Mucosa of gallbladder (tissue), 1 donor: Measurements from ENCODE around the gene PTPN2. TPM values are rescaled to one million over a fixed set of nuclear protein-coding genes. Genes with fewer than 3 reads are reported as not detected.
"Not testable (repeated sequence)": the region's sequence is repeated elsewhere in the genome, so short reads cannot be mapped to it uniquely, and the experiment has no call there.

Experiments
- DNase-seq: peaks from one replicate; pipeline ENCODE4 v3.0.0-alpha.2; 2020; ENCODE audit warnings: low spot score
- total RNA-seq: library from RNA; stranded (reverse); gene quantifications from one replicate; pipeline ENCODE4 v1.2.1, GENCODE V29; 2021
- donor health status: DM: no; HTN: no; CAD: no.

PTPN2 gene
- 31.0 TPM for total RNA-seq

DNA sequence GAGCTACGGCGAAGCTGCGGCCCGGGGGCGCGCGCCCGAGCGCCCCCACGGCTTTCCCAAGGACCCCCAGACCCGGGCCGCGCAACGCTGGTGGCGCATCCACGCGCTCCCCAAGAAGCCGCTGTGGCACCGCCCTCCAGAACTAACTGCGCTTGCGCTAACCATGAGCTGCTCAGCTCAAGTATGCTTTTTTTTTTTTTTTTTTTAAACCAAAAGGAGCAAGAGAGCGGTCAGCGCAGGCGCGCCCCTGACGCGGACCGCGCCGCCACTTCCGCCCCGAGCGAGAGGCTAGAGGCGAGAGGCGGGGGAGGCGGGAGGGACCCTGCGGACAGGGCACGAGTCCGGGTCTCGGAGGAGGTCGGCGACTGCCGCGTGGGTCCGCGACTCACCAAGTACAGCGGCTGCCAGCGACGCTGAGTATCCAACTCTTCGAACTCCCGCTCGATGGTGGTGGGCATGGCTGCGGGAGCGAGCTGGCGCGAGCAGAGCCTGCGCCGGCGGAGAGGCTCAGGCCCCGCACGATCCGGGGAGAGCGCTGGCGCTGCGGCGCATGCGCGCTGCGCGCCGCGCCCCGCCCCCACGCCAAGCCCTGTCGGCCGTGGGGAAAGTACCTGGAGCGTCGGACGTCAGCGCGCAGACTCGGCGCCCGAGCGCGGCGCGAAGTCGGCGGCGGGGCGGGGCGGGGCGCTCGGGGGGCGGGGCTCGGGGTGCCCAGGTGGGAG, at the start of gene PTPN2:
Gene PTPN2, minus strand, starts transcription at position 554 of the 722 bp plus-strand sequence. Its CDS starts 96 bp downstream, at position 458.
- DNase-seq: peak; percentile 95

DNA sequence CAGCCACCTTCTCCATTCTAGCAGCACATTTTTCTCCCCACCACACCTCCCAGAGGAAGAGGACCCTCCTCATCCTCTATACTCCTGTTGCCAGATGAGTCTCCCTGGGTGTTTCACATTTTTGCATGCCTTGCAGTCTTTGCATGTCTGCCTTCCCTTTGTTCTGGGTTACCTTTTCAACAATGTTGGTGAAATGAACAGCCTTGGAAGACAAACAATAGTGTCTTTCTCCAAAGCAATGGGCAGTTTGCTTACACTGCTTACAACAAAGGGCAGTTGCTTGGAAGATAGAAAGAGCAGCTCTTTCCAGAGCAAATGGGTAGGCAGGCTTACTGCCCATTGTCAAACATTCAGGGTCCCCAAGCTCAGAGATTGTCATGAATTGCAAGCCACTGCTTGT, 49.3 kb upstream of the PTPN2 start:
- no peak for DNase-seq

DNA sequence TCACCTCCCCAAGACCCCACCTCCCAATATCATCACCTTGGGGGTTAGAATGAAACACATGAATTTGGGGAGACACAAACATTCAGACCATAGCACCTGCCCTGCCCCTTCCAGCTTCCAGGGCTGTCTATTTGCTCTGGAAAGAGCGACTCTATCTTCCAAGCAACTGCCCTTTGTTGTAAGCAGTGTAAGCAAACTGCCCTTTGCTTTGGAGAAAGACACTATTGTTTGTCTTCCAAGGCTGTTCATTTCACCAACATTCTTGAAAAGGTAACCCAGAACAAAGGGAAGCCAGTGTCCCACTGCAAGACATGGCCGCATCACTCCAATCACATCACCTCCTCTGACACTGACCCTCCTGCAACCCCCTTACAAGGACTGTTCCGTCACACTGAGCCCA, 46.9 kb upstream of the PTPN2 start:
- DNase-seq: no peak

DNA sequence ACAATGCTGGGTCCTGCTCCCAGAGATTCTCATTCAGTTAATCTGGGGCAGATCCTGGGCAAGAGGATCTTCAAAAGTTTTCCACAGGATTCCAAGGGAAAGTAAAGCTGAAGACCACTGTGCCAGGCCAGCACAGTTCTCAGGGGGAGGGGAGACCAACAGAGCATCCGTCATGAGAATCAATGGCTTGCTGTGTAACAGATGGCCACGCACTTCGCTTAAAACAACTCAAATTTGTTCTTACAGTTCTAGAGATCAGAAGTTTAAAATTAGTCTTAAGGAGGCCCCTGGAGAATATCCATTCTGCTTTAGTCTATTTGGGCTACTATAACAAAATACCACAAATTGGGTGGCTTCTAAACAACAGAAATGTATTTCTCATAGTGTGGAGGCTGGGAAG, 46.3 kb upstream of the PTPN2 start:
- no peak for DNase-seq

DNA sequence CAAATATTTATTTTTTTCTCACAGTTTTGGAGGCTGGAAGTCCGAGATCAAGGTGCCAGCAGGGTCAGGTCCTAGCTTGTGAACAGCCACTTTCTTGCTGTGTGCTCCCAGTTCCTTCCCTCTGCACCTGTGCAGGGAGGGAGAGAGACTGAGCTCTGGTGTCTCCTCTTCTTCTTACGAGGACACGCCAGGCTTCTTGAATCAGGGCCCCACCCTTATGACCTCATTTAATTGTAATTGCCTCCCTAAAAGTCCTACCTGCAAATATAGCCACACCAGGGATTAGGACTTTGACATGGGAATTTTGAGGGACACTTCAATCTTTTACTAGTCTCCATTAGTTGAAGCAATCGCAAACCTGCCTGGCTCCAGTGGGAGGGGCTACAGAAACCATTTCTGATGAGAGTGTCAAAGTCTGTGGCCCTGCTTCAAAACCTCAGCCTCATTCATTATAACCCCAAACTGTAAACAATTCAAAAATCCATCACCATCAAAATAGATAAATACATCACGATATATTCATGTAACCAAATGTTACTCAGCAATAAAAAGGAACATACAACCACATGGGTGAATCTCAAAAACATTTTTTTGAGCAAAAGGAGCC, 45.5 kb upstream of the PTPN2 start:
- no peak for DNase-seq

DNA sequence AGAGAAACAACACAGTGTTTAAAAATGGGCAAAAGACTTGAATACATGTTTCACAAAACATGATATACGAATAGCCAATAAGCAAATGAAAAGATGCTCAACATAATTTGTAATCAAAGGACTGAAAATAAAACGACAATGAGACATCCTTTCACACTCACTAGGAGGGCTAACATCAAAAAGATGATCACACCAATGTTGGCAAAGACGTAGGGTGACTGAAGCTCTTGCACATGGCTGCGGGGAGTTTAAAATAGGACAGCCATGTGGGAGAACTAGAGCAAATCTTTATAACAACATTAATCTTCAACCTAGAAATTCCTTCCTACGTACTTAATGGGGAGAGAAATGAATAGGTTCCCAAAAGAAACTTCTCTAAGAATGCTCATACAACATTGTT, 44.6 kb upstream of the PTPN2 start:
- no peak for DNase-seq

DNA sequence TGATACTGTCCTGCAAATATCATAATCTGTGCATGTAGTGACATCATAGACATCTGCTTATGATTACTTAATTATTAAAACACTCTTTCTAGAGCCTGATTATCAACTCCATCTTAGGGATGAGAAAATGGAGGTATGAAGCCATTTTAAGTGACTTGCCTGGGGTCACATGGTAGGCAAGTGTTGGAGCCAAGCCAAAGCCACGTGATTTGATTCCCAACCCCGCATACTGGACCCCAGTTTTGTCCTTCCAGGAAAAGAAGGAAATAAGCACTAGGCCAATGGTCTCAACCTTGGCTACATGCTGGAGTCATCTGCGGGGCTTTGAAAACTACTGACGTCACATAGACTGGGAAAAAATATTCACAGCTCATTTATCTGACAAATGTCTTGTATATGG, 44.2 kb upstream of the PTPN2 start:
- no peak for DNase-seq

DNA sequence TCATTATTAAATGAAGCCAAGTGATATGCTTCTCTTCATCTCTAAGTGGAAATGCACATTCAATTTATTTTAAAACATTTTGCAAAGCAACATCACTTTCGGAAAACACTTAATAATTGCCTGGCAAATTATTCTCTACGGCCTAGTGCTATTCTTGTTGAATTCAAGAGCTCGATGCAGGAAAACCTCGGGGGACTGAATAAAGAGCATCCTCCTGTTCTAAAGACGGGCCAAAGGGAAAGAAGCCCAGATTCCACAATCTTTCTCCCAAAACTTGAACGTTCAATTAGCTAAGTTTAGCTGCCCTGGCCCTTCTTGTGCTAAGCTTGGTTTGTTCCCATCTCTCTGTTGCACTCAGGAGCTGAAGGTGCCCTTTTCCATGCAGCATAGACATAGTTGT, 40.6 kb upstream of the PTPN2 start:
- DNase-seq: no peak

DNA sequence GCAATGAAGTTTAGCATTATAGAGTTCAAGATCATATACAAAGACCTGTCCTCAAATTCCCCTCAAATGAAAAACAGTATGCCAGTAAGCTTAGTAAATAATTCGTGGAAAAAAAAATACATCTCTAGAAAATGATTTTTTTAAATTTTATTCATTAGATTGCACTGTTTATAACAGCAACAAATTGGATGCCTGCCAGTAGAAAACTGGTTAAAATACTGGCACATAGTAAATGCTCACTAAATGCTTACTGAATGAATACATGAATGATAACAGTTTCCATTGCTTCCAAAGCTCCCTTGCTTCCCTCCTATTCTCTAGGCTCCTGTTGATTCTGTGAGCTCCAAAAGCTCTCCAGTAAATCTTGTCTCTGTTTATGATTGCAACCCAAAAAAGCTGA, 38.2 kb upstream of the PTPN2 start:
- no peak for DNase-seq

DNA sequence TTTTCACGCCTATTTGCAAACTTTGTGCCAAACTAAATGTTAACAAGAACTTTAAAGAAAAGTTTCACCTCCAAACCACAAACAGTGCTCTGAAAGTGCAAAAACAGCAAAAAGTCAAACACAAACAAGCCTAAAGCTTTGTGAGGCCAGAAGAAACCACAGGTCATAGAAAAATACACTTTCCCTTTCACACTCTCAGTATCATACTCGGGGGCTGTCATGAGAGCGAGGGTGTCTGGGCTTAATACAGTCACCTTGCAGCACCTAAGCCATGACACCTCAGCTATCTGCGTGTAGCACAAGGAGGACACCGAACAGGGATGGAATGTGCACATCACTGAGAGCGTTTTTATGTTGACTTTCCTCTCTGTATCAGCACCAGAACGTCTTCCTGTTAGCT, 37.1 kb upstream of the PTPN2 start:
- no peak for DNase-seq

DNA sequence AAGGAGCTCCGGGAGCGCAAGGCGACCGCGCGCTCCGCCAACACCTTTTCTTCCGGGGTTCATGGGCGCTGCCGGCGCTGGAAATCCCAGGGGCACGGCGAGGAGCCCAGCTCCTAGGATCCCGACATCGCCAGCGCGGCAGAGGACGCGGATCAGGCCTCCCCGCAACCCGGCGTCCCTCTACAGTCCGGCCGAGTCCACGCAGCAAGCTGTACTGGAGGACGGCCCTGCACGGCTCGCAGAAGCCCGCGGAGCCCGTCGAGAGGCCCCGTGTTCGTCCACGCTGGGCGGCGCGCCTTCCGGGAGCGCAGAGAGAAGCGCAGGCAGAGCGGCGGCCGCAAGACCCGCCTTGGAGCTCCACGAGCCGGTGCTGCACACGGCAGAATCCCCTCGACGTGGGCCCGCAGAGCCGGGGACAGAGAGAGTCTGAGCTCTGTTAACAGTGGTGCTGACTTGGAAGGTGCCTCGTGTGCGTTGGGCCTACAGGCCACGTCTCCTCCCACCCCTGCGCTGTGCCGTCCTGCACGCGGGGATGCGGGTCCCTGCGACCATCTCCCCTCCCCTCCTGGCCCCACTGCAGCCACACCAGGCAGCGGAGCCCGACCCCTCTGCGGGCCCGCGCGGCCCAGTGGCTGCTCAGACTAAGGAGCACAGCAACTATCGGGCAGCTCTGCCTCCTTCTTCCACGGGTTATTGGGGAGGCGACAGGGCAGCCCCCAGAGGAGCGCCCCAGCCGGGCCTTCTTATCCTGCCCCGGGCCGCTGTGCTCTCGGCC, 28.1 kb upstream of the PTPN2 start:
- DNase-seq: no peak

DNA sequence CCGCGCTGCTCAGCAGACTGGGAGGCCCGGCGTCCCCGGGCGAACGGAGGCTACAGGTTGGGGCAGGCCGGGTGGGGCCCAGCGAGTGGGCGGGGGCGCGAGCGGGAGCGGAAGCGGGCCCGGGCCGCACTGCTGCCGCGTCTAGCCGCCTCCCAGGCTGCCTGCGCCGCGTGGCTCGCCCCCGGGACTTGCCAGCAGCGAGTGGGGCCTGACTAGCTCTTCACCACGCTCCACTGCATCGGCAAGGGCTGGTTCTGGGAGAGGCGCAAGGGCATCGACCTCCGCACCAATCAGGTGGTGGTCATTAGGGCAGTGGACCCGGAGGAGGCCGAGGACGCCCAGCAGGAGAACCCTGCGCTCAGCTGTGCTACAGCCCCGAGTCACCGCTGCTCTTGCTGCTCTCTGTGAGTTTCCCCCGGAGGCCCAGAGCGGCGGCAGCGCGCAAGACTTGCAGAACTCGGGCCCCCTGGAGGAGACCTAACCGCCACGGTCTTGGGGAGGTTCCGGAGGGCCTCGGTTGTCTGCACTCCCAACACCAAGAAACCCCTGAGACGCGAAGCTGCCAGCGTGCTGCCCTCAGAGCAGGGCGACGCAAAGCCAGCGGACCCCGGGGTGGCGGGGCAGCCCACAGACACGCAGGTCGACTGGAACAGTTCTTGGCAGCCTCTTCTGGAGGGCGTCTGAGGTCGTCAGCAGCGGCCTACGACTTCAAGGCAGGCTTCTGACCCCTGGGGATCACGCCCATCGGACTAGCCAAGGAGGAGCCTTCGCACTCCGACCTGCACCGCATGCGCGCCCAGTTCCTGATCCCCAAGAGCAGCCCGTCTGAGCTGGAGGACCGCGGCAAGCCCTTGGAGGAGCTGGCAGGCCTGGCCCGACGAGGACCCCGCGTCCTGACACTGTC, 27.2 kb upstream of the PTPN2 start:
- no peak for DNase-seq

DNA sequence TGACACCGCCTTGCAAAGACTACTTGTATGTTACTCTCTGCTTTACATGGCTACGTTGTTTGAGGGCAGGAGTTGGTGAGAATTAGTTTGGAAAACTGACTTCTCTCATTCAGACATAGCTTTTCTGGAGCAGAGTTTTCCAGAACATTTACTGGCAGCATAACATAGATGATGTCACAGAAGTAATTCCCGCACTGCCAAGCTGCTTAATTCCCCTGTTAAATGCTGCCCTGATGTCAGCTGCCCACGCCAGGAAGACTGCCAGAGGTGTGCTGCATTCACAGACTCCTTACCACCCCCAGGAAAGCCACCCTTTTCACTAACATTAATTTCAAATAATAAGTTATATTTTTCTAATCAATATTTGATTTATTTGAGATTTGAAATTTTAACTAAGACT, 24.7 kb upstream of the PTPN2 start:
- no peak for DNase-seq

DNA sequence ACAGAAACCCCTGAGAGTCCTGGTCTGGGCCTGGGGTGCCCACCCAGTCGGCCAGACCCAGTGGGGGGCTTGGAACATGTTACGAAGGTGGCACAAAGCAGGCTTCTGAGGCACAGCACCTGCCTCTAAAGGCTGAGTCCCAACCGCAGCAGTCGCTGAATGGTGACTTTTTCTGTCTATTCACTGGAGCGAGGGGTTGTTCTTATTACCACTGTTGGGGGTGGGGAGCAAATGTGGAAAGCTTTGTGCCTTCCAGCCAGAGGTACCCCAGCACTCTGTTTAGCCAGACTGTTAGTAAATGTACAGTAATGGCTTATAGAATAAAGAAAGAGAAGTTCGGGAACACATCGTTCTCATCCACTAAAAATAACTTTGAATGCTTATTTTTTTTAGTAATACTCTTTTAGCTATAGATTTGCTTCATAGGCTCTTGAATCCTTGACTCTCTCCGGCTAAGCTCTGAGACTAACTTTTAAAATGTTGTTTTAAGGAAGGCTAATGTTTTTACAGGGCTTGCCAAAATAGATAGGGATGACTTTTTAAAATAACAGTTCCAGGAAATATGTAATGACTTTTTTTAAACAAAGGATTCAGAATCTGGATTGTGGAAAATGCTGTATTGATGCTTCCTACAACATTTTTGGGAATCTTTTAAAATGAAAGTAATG, 23.4 kb upstream of the PTPN2 start:
- DNase-seq: no peak

DNA sequence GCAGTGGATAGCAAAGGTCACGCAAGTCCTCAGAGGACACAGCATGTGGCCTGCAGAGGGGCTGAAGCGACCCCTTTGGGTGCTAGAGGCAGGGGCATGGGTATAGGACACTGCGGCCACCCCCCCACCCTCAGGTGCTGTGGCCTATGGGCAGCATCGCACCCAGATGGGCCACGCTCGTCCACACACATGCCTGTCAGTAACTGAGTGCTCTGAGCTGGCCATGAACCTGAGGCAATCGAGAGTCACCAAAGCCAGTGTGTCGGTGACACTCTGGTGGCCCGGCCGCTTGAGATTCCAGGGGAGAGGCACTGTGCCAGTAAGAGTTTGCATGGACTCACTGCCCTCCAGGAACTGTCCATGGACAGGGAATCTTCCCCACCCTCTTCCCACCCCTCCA, 22.7 kb upstream of the PTPN2 start:
- DNase-seq: no peak

DNA sequence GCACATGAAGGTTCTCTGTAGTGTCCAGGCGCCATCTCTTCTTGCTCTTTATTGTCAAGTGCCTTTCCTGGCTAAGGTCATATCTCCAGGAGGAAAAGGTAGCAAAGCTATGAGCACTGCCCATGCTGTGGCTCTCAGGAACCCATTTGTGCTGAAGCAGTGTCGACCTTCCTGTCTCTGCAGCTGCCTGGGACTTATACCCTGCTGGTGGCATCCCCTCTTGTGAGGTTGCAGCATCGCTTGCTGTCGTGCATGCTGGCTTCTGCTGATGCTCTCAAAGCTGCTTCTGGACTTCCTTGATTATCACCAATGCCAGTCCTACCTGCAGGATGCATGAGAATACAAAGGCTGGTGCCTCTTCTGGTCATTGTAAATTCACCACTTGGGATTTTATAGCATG, 22.1 kb upstream of the PTPN2 start:
- no peak for DNase-seq

DNA sequence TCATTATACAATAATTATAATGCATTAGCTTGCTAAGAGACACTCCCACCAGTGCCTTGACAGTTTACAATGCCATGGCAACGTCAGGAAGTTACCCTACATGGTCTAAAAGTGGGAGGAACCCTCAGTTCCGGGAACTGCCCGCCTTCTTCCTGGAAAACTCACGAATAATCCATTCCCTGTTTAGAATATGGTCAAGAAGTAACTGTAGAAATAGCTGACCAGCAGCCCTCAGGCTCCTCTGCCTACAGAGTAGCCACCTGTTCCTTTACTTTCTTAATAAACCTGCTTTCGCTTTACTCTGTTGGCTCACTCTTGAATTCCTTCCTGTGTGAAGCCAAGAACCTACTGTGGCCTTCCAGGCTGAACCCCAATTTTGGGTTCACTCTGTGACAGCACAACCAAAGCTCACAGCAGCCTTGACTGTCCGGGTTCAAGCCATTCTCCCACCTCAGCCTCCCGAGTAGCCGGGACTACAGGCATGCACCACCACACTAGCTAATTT, 20.0 kb upstream of the PTPN2 start:
- DNase-seq: no peak

DNA sequence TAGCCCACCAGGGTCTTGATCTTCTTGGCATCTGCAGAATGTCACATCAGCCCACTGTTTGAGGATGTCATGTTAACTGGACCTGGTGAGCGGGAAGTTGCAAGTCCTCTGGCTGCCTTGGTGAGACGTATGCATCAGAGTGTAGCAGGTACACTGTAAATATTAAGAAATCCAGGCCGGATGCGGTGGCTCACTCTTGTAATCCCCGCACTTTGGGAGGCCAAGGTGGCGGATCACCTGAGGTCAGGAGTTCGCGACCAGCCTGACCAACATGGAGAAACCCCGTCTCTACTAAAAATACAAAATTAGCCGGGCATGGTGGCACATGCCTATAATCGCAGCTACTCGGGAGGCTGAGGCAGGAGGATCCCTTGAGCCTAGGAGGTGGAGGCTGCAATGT, 17.2 kb upstream of the PTPN2 start:
- not testable (repeated sequence) for DNase-seq

DNA sequence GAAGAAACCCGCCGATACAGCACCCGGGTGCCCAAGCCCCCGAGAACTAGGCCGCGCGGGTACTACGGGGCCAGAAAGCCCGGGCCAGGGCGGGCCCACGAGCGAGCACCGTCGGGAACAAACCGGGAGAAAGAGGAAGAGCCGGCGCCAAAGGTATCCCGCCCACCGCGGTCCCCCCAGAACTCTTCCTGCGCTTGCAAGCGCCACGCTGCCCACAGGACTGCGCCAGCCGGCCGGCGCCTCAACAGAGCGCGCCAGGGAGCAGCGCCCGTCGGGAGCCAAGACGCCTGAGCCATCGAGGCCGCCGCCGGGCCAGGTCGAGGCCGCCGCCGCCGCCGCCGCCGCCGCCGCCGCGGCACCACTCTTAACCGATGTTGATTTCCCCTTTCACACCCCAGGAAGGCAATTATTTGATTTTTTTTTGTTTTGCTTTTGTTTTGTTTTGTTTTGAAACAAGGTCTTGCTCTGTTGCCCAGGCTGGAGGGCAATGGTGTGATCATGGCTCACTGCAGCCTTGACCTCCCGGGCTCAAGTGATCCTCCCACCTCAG, 12.8 kb upstream of the PTPN2 start:
- not testable (repeated sequence) for DNase-seq

DNA sequence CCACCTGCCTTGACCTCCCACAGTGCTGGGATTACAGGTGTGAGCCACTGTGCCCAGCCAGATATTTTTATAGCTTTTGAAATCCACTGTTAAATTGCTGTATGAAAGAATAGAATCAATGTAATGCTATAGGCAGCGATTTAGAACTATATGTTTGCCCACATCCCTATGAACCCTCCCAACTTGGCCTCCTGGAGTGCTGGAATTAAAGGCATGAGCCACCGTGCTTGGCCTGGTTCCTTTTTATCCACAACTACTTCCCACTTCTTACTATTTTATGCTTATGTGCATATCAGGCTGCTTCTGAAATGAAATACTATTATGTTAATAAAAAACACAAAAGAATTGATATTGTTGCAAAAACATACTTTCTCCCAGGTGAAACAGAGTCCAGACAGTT, 11.6 kb upstream of the PTPN2 start:
- no peak for DNase-seq

DNA sequence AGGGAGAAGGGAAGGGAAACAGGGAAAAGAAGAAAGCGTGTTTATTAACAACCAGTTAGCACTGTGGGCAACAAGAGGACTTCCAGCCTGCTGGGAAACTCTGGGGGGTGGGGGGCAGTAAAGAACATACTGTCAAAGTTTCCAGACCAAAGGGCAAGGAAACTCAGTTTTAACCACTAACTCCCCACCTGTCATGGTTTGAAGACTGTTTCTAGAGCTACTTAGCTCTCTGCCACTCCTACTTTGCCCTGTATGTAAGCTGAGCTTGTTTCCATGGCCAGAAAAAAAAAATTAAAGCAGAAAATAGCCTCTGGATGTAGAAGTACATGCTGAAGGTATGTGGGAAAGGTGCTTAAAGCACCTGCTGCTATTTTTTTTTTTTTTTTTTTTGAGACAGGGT, 11.0 kb upstream of the PTPN2 start:
- no peak for DNase-seq
